ENCODE results near the gene PKNOX1.
"Not testable (repeated sequence)": the region's sequence is repeated elsewhere in the genome, so short reads cannot be mapped to it uniquely, and the experiment has no call there.

Gene PKNOX1

DNA sequence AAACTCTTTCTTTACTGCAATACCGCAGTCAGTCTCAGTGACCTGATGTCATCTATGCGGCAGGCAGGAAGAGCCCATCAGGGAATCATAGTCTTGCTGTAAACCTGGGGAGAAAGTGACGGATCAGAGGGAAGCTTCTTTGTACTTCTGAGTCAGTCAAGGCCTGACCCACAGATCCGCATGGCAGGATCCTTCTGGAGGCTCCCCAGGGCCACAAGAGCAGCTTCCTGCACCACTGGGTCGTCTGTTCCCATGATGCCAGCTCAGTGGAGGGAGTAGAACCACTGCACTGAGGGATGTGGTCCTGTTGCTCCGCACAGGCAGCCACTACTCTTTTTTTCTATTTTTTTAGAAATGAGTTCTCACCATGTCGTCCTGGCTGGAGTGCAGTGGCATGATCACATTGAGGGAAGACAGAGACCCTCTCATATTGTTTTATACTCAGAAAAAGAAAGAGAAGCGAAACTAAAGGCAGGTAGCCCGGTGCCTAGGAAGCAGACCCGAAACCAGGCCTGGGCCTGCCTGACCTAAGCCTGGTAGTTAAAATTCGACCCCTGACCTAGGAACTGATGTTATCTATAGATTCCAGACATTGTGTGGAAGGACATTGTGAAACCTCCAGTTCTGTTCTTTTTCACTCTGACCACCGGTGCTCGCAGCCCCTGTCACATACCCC, 42.7 kb upstream of the PKNOX1 start:
- TF ChIP-seq POLR2A (IDR thresholded peaks at IDR 0.05; ENCODE audit: extremely low read depth, insufficient read length) (no peak), MYC (IDR thresholded peaks at IDR 0.05; ENCODE audit: low read depth, low read length) (no peak)
- TF ChIP-seq, protein P1, sequence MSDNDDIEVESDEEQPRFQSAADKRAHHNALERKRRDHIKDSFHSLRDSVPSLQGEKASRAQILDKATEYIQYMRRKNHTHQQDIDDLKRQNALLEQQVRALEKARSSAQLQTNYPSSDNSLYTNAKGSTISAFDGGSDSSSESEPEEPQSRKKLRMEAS (IDR thresholded peaks at IDR 0.05; ENCODE audit: low read depth, low read length): no peak
- TF ChIP-seq, protein P2, sequence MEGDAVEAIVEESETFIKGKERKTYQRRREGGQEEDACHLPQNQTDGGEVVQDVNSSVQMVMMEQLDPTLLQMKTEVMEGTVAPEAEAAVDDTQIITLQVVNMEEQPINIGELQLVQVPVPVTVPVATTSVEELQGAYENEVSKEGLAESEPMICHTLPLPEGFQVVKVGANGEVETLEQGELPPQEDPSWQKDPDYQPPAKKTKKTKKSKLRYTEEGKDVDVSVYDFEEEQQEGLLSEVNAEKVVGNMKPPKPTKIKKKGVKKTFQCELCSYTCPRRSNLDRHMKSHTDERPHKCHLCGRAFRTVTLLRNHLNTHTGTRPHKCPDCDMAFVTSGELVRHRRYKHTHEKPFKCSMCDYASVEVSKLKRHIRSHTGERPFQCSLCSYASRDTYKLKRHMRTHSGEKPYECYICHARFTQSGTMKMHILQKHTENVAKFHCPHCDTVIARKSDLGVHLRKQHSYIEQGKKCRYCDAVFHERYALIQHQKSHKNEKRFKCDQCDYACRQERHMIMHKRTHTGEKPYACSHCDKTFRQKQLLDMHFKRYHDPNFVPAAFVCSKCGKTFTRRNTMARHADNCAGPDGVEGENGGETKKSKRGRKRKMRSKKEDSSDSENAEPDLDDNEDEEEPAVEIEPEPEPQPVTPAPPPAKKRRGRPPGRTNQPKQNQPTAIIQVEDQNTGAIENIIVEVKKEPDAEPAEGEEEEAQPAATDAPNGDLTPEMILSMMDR (IDR thresholded peaks at IDR 0.05; ENCODE audit: low read depth, low read length): no peak
- no peak for DNase-seq (ENCODE audit: low read depth)
- no peak overlapping the region for H3K4me3 ChIP-seq (ENCODE audit: low read depth, low read length)

DNA sequence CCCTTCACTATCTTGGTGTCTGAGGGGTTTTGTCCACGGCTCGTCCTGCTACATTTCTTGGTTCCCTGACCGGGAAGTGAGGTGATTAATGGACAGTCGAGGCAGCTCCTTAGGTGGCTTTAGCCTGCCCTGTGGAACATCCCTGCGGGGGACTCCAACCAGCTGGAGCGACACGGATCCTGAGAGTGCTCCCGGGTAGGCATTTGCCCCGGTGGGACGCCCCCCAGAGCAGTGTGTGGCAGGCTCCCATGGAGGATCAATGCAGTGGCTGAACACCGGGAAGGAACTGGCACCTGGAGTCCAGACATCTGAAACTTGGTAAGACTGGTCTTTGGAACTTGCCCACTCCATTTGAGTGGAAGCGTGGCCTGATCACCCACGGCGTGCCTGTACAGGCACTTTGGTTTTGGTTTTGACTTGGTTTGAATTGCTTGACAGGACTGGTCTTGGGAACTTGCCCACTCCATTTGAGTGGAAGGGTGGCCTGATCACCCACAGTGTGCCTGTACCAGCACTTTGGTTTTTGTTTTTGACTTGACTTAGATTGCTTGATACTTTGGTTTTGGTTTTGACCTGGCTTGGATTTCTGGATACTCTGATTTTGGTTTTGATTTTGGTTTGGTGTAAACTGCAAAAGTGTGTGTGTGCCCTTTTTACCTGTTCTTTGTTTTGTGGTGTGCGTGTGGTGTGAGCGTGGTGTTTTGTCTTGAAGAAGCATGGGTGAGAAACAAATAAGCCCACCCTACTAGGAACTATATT, 41.8 kb upstream of the PKNOX1 start:
- not testable (repeated sequence) for H3K4me3 ChIP-seq (ENCODE audit: low read depth, low read length); DNase-seq (ENCODE audit: low read depth)

DNA sequence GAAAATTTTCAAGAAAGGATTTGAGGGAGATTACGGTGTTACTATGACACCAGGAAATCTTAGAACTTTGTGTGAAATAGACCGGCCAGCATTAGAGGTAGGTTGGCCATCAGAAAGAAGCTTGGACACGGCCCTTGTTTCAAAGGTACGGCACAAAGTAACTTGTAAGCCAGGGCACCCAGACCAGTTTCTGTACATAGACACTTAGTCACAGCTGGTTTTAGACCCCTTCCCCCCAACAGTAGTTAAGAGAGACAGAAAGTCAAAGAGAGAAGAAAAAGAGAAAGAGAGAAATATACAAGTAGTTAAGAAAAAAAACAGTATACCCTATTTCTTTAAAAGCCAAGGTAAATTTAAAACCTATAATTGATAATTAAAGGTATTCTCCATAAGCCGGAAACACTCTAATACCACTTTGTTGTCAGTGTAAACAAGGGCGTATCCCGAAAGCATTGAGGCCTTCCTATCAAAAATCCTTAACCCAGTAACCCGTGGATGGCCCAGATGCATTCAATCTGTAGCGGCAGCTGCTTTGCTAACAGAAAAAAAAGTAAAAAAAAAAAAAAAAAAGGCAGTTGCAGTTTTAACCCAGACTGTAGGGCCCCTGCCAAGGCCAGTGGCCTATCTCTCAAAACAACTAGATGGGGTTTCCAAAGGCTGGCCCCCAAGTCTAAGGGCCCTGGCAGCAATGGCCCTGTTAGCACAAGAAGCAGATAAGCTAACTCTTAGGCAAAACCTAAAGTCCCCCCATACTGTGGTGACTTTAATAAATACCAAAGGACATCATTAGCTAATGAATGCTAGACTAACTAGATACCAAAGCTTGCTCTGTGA, 41.0 kb upstream of the PKNOX1 start:
- not testable (repeated sequence) for H3K4me3 ChIP-seq (ENCODE audit: low read depth, low read length); DNase-seq (ENCODE audit: low read depth)

DNA sequence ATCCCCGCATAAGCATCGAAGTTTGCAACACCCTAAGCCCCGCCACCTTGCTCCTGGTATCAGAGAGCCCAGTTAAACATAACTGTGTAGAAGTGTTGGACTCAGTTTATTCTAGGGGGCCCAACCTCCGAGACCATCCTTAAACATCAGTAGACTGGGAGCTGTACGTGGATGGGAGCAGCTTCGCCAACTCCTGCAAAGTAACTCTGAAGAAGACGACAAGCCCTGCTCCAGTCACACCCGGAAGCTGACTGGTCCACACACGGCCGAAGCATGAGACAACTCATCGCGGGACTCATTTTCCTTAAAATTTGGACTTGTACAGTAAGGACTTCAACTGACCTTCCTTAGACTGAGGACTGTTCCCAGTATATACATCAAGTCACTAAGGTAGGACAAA, 40.4 kb upstream of the PKNOX1 start:
- not testable (repeated sequence) for DNase-seq (ENCODE audit: low read depth); H3K4me3 ChIP-seq (ENCODE audit: low read depth, low read length)

DNA sequence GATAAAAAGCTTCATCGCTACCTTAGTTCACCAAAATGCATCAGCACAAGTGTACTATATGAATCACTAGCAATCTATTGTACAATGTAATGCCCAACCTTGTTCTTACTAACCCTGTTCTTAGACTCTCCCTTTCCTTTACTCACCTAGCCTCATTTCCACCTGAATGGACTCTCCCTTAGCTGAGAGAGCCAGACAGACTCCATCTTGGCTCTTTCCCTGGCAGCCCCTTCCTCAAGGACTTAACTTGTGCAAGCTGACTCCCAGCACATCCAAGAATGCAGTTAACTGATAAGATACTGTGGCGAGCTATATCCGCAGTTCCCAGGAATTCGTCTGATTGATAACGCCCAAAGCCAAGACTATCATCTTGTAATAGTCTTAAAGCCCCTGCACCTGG, 38.0 kb upstream of the PKNOX1 start:
- H3K4me3 ChIP-seq (ENCODE audit: low read depth, low read length); DNase-seq (ENCODE audit: low read depth): not testable (repeated sequence)

DNA sequence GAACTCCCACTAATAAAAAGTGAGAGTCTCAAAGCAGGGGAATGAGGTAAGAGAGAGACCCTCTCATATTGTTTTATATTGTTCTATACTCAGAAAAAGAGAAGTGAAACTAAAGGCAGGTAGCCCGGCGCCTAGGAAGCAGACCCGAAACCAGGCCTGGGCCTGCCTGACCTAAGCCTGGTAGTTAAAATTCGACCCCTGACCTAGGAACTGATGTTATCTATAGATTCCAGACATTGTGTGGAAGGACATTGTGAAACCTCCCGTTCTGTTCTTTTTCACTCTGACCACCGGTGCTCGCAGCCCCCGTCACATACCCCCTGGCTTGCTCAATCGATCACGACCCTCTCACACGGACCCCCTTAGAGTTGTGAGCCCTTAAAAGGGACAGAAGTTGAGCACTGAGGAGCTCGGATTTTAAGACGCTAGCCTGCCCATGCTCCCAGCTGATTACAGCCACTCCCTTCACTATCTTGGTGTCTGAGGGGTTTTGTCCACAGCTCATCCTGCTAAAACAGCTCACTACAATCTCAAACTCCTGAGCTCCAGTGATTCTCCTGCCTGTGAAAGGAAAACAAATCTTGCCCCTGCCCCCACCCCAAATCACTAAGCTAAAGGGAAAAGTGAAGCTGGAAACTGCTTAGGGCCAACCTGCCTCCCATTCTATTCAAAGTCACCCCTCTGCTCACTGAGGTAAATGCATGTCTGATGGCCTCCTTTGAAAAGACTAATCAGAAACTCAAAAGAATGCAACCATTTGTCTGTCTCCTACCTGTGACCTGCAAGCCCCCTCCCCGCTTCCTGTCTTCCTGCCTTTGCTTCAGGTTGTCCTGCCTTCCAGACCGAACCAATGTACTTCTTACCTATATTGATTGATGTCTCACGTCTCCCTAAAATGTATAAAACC, 37.1 kb upstream of the PKNOX1 start:
- peak; percentile 33 for DNase-seq (ENCODE audit: low read depth)
- H3K4me3 ChIP-seq (ENCODE audit: low read depth, low read length): not testable (repeated sequence)

DNA sequence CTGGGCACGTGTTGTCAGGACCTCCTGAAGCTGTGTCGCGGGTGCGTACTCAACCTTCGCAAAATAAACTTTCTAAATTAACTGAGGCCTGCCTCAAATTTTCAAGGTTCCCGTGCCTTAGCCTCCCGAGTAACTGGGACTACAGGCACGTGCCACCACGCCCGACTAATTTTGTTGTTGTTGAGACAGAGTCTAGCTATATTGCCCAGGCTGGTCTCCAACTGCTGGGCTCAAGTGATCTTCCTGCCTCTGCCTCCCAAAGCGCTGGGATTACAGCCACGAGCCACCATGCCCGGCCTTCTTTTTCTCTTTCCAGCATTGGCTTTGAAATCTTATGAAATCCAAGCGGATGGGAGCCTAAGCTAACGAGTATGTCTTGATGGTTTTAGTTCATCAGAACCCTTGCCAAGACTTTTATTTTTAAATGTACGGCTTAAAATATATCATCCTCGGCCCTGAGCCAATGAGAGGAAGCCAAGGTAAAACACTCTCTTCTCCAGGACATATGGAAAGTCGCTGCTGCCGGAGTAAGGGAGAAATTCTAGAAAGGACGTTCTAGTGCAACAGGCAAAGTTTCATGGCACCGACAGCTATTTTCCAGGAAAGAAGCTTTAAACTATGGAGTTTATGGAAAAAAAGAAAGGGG, 36.3 kb upstream of the PKNOX1 start:
- no peak for DNase-seq (ENCODE audit: low read depth)
- H3K4me3 ChIP-seq (ENCODE audit: low read depth, low read length): no peak overlapping the region
- TF ChIP-seq, protein P2 (IDR thresholded peaks at IDR 0.05; ENCODE audit: low read depth, low read length): no peak
- no peak for TF ChIP-seq MYC (IDR thresholded peaks at IDR 0.05; ENCODE audit: low read depth, low read length)

DNA sequence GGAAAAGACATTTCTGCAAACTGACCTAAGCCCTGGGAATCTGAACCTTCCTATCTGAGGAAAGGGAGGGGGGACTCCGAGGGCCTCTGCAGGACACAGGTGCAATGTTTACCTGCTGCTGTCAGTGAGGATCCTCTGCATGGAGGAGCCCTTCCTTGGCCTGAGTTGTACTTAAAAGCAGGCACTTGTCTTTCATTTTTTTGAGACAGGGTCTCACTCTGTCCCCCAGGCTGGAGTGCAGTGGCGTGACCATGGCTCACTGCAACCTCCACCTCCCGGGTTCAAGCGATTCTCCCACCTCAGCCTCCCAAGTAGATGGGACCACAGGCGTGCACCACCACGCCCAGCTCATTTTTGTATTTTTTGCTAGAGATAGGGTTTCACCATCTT, 35.8 kb upstream of the PKNOX1 start:
- H3K4me3 ChIP-seq (ENCODE audit: low read depth, low read length); DNase-seq (ENCODE audit: low read depth): not testable (repeated sequence)

All from NB4 (cell line).